HUES48 (cell line): ENCODE results near the gene BDKRB2.

Experiments used
- H3K27ac ChIP-seq: one replicate; pipeline ENCODE4 v1.7.0; 2013; ENCODE audit warnings: low read depth, low read length, inconsistent platforms
- H3K27me3 ChIP-seq: 2 replicates; pipeline ENCODE4 v1.6.1; 2013; ENCODE audit warnings: mild to moderate bottlenecking, low read length; ENCODE audit not compliant: control insufficient read depth, insufficient read depth
- H3K36me3 ChIP-seq: 2 replicates; pipeline ENCODE4 v1.6.1; 2013; ENCODE audit warnings: low read length; ENCODE audit not compliant: control insufficient read depth, insufficient read depth
- H3K4me1 ChIP-seq: 2 replicates; pipeline ENCODE4 v1.6.1; 2013; ENCODE audit warnings: mild to moderate bottlenecking, low read length; ENCODE audit not compliant: control insufficient read depth, insufficient read depth
- H3K4me3 ChIP-seq: 2 replicates; pipeline ENCODE4 v1.5.1; 2013; ENCODE audit warnings: mild to moderate bottlenecking, low read depth, low read length
- H3K9ac ChIP-seq: 2 replicates; pipeline ENCODE4 v1.6.1; 2013; ENCODE audit warnings: mild to moderate bottlenecking, low read depth, low read length, moderate library complexity
- H3K9me3 ChIP-seq: 2 replicates; pipeline ENCODE4 v1.6.1; 2013; ENCODE audit warnings: low read length; ENCODE audit not compliant: control insufficient read depth, insufficient read depth

The BDKRB2 gene

DNA sequence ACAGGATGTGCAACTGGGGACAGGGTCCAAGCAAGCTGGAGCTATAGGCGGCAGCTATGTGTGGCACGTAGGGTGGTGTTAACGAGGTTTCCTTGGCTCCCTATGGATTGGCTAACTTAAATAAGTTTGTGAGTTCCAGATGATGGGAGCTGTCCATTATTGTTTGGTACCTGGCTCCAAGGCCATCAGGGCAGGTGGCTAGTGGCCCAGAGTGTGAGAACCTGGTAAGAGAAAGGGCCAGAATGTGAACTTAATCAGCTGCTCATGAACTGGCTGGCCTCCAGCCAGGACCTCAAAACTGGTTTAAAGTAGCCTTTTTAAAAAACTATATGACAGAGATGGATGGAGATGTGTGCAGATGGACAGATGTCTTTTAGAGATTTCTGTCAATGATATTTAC, 1.5 kb upstream of the BDKRB2 start:
- H3K9me3 ChIP-seq = no peaks in the 10 kb centered on the region
- peaks cover 16% of the 10 kb centered on the region for H3K4me1 ChIP-seq
- H3K9ac ChIP-seq = no peak overlapping the region
- H3K27me3 ChIP-seq = peaks cover 24% of the 10 kb centered on the region
- H3K27ac ChIP-seq = no peak overlapping the region
- H3K36me3 ChIP-seq = no peaks in the 10 kb centered on the region
- H3K4me3 ChIP-seq = no peak overlapping the region

DNA sequence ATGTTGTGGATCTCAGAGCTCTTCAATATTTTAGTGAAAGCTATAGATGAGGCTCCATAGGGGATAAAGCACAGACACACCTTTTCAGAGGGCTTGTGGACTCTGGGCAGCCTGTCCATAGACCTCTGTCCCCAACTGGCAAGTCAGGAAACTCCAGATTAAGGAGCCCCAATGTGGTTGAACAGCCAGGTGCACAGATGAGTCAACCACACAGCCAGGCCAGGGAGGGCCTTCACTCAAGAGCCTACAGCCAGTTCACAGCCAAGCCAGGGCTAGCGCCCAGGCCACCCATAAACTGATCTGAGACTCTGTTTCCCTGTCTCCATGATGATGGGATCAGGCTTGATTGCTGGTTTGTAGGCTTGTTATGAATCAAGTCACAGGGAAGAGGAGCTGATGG, 1.0 kb upstream of the BDKRB2 start:
- Histone ChIP-seq H3K4me1 (peaks cover 16% of the 10 kb centered on the region), H3K27ac (no peak overlapping the region), H3K9me3 (no peaks in the 10 kb centered on the region), H3K9ac (no peak overlapping the region), H3K36me3 (no peaks in the 10 kb centered on the region), H3K4me3 (no peak overlapping the region), H3K27me3 (peaks cover 24% of the 10 kb centered on the region)

DNA sequence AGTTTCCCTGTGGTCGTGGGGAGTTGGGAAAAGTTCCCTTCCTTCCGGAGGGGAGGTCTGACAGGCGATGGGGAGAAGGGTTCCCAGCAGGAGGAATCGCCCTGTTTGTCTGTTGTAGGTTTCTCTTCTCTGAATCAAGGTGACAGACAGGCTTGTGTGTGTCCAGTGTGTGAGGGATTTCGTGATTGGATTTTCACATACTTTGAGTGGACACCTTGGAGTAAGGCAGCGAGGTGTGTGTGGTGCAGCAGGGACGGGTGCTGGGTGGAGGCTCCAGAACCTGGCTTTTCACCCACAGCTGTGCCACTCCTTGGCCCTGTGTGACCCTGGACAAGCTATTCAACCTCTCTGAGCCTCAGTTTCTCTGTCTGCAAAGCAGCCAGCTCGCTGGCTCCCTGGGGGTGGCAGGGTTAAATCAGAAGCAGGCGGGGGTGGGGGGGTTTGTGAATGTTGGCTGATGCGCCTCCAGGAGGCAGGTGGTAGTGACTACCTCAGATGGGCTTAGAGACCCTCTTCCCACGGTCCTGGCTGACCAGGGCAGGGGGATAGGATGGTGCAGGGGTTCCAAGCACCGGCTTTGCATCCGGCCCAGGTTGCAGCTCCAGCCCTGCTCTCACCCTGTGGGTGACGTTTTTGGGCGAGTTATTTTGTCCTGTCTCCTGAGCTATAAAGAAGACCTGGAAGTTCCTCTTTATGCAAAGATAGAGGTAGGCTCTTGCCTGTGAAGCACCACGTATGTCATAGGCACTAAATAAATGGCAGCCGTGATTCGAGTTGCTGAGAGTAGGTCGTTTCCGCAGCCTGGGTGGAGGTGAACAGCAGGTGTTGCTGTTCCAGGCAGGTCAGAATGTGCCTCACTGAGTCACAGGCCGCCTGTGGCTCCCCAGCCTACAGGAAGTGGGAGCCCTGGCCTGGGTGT, 679 bp downstream of the BDKRB2 start:
- H3K27me3 ChIP-seq = peaks cover 24% of the 10 kb centered on the region
- H3K9ac ChIP-seq = no peak overlapping the region
- H3K4me3 ChIP-seq = peak overlapping the region; percentile 44
- H3K36me3 ChIP-seq = no peaks in the 10 kb centered on the region
- no peak overlapping the region for H3K27ac ChIP-seq
- peaks cover 16% of the 10 kb centered on the region for H3K4me1 ChIP-seq
- H3K9me3 ChIP-seq = no peaks in the 10 kb centered on the region

DNA sequence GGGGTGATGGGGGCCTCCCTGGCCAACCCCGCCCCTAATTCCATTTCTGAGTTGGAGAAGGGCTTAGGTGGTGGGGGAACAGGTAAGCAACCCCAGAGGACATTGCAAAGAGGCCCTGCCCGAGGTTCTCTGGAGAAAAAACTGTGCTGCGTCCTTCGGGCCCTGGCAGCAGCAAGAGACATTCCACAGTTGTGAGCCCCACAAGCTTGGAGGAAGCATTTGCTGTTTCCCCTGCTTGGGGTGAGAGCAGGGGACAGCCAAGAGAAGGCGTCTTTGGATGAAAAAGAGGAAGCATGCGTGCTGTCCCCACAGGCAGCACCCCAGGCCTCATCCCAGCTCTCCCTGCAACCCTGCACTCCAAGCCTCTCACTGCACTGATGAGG, 1.3 kb downstream of the BDKRB2 start:
- Histone ChIP-seq H3K4me1 (peaks cover 16% of the 10 kb centered on the region), H3K36me3 (no peaks in the 10 kb centered on the region), H3K9me3 (no peaks in the 10 kb centered on the region), H3K27ac (no peak overlapping the region), H3K4me3 (no peak overlapping the region), H3K9ac (no peak overlapping the region), H3K27me3 (peaks cover 24% of the 10 kb centered on the region)

DNA sequence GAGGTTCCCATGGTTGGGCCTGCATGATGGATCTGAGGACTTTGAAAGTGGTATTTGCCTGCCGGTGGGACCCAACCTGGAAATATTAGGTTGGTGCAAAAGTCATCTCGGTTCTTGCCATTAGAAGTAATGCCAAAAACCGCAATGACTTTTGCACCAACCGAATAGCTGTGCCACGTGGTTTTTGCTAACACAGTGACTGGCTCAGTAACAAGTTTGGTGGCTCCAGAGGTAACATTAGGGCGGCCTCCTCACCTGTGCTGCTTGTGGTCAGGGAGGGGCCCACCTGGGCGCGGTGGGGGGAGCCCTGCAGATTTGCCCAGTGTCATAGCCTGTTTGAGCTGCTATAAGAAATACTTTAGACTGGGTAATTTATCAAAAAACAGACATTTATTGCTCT, 1.8 kb downstream of the BDKRB2 start:
- no peaks in the 10 kb centered on the region for H3K36me3 ChIP-seq
- H3K27ac ChIP-seq = no peak overlapping the region
- H3K27me3 ChIP-seq = peaks cover 24% of the 10 kb centered on the region
- H3K4me1 ChIP-seq = peaks cover 16% of the 10 kb centered on the region
- H3K4me3 ChIP-seq = no peak overlapping the region
- no peak overlapping the region for H3K9ac ChIP-seq
- no peaks in the 10 kb centered on the region for H3K9me3 ChIP-seq

DNA sequence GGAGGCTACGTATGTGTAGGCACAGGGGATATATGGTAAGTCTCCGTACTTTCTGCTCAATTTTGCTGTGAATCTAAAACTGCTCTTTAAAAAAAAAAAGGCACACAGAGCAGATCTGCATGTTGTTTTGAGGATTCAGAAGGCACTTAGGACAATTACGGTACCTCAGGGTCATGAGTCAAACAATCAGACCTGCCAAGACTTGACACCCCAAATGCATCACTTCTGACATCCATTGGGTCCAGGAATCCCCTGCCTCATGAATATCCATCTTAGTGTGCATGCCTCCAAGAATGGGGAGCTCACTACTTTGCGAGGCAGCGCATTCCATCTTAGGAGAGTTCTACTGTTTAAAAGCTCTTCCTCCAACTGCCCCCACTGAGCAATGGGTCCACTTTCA, 3.0 kb downstream of the BDKRB2 start:
- H3K4me3 ChIP-seq = no peak overlapping the region
- H3K27ac ChIP-seq = no peak overlapping the region
- peaks cover 16% of the 10 kb centered on the region for H3K4me1 ChIP-seq
- no peak overlapping the region for H3K9ac ChIP-seq
- no peaks in the 10 kb centered on the region for H3K9me3 ChIP-seq
- peaks cover 24% of the 10 kb centered on the region for H3K27me3 ChIP-seq
- H3K36me3 ChIP-seq = no peaks in the 10 kb centered on the region

DNA sequence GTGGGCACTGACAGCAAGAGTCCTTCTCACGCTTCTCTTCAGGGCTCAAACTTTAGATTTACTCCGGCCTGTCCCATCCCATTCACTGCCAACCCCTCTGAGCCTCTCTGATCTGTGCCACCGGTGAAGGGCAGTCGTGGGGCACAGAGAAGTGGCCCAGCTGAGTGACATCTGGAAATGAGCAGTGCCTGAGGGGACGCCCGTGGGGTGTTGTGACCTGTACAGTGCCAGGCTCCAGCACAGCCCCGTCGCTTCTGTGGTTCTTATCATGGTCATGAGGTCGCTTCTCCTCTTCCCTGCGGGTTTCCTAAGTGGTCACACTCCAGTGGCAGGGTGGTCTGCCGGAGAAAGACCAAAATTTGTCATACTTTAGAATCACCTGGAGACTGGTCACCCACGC, 4.1 kb downstream of the BDKRB2 start:
- Histone ChIP-seq H3K36me3 (no peaks in the 10 kb centered on the region), H3K4me3 (no peak overlapping the region)

DNA sequence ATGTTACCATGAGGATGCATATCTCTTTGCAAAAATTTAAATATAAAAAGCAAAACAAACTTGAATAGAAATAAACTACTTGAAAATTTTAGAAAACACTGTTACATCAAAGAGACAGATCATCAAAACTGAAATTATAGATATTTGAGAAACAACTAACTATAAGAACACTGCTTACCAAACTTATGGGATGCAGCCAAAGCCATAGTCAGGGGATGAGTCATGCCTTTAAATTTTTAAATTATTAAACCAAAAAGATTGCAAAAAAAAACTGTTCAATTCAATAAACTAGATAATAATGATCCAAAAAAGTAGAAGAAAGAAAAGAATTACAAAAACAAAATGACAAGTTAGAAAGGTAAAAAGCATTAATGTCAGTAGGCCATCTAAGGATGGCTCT, 7.5 kb downstream of the BDKRB2 start:
- H3K27ac ChIP-seq = no peak overlapping the region
- no peak overlapping the region for H3K4me3 ChIP-seq
- H3K9me3 ChIP-seq = no peaks in the 10 kb centered on the region
- H3K4me1 ChIP-seq = no peaks in the 10 kb centered on the region
- no peaks in the 10 kb centered on the region for H3K27me3 ChIP-seq
- H3K36me3 ChIP-seq = no peaks in the 10 kb centered on the region
- no peak overlapping the region for H3K9ac ChIP-seq

More for the DNA sequence above, 4.1 kb downstream of the BDKRB2 start:
- peaks cover 16% of the 10 kb centered on the region for H3K4me1 ChIP-seq
- H3K27me3 ChIP-seq = peaks cover 15% of the 10 kb centered on the region
- H3K9me3 ChIP-seq = no peaks in the 10 kb centered on the region
- H3K9ac ChIP-seq = no peak overlapping the region
- H3K27ac ChIP-seq = no peak overlapping the region

DNA sequence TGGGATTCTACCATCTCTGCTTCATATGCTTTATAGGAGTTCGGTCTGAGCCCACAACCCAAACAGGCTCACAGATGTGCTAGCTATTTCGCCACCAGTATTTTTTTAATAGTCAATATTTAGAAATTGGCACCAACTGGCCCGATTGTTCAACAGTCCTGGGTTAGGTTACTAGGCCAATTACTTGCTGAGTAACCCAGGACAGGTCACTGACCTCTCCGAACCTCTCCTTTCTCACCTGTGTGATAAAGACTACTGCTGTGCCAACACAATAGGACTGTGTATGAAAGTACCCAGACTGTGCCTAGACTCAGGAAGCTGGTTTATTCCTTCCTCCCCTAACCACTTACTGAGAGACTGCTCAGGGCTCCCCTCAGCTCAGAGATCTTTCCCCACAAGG, 8.3 kb downstream of the BDKRB2 start:
- Histone ChIP-seq H3K4me1 (no peaks in the 10 kb centered on the region), H3K36me3 (no peaks in the 10 kb centered on the region), H3K27ac (no peak overlapping the region)

DNA sequence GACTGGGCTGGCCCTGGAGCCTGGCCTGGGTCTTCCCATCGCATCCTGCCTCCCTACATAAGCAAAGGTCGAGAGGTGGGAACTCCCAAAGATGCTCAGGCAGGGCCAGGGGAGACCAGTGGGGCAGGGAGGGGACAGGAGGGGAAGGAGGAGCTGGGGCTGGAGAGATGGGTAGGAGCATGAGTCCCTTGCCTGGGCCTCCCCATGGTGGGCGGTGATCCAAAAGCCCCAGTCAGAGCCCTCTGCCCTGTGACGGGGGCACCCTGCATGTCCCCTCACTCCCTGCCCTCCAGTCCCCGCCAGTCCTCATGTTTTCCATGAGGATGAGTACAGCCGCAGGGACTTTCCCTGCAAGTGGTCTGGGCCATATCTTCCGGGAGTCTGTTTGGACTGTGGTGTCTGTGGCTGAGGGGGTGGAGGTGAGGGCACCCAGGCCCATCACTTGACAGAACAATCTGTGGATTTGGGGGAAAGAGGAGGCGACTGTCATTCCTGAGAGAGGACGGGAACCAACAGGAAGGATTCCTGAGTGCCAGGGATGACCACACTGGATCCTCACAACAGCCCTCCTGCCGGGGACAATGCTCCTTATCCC, 9.3 kb downstream of the BDKRB2 start:
- H3K27ac ChIP-seq = no peak overlapping the region
- H3K9me3 ChIP-seq = no peaks in the 10 kb centered on the region
- H3K9ac ChIP-seq = no peak overlapping the region
- H3K4me3 ChIP-seq = no peak overlapping the region
- H3K36me3 ChIP-seq = no peaks in the 10 kb centered on the region
- no peaks in the 10 kb centered on the region for H3K4me1 ChIP-seq
- H3K27me3 ChIP-seq = no peaks in the 10 kb centered on the region

More for the DNA sequence above, 8.3 kb downstream of the BDKRB2 start:
- Histone ChIP-seq H3K9me3 (no peaks in the 10 kb centered on the region), H3K27me3 (no peaks in the 10 kb centered on the region), H3K9ac (no peak overlapping the region), H3K4me3 (no peak overlapping the region)

DNA sequence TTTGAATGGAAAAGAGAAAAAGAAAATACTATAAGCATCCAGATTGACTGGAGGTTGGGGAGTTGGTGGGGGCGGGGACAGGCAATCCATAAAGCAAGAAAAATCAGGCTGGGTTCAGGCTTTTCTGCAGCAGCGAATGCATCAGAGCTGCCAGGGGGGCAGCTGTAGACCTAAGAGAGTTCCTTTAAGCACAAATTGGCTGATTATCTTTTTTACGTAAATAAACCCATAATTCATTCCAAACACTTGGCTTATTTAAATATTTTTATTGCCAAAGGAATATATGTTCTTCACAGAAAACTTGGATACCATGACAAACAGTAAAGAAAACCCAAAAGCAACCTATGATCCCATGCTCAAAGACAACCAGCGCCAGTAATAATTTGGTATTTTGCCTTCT, 10.2 kb downstream of the BDKRB2 start:
- Histone ChIP-seq H3K9ac (no peak overlapping the region), H3K4me1 (no peaks in the 10 kb centered on the region), H3K27ac (no peak overlapping the region), H3K27me3 (no peaks in the 10 kb centered on the region), H3K9me3 (no peaks in the 10 kb centered on the region), H3K4me3 (no peak overlapping the region), H3K36me3 (no peaks in the 10 kb centered on the region)
